GM19193 (cell line): ENCODE results near the gene CCDC196.

Experiments
- POLR2A ChIP-seq: IDR thresholded peaks from 4 replicates; pipeline ENCODE4 v1.6.1; 2011; ENCODE audit not compliant: insufficient read depth, insufficient read length; ENCODE audit errors: extremely low read depth

The CCDC196 gene

GRCh38 chr14:66485910-66486421 lies at the start of gene CCDC196:
TSS of gene CCDC196 (plus strand) at chr14:66486371. CDS start at chr14:66486503, 132 bp downstream.
- no peak for TF ChIP-seq POLR2A

- no peak for TF ChIP-seq POLR2A
Measured at GRCh38 chr14:66440801-66441200, 45.4 kb upstream of the CCDC196 start.

- TF ChIP-seq POLR2A: no peak
Measured at GRCh38 chr14:66442953-66443571, 43.1 kb upstream of the CCDC196 start.

GRCh38 chr14:66443785-66444184 lies 42.4 kb upstream of the CCDC196 start:
- no peak for TF ChIP-seq POLR2A

GRCh38 chr14:66444271-66444927 lies 41.8 kb upstream of the CCDC196 start:
- no peak for TF ChIP-seq POLR2A

- no peak for TF ChIP-seq POLR2A
Measured at GRCh38 chr14:66445936-66446335, 40.2 kb upstream of the CCDC196 start.

GRCh38 chr14:66453469-66453868 lies 32.7 kb upstream of the CCDC196 start:
- no peak for TF ChIP-seq POLR2A

GRCh38 chr14:66459603-66460002 lies 26.6 kb upstream of the CCDC196 start:
- no peak for TF ChIP-seq POLR2A

- no peak for TF ChIP-seq POLR2A
Measured at GRCh38 chr14:66464261-66464660, 21.9 kb upstream of the CCDC196 start.

GRCh38 chr14:66468778-66469367 lies 17.3 kb upstream of the CCDC196 start:
- TF ChIP-seq POLR2A: no peak

GRCh38 chr14:66471584-66471983 lies 14.6 kb upstream of the CCDC196 start:
- TF ChIP-seq POLR2A: no peak

GRCh38 chr14:66472251-66472650 lies 13.9 kb upstream of the CCDC196 start:
- TF ChIP-seq POLR2A: no peak

GRCh38 chr14:66473223-66473622 lies 12.9 kb upstream of the CCDC196 start:
- no peak for TF ChIP-seq POLR2A

GRCh38 chr14:66476964-66477363 lies 9.2 kb upstream of the CCDC196 start:
- no peak for TF ChIP-seq POLR2A

- no peak for TF ChIP-seq POLR2A
Measured at GRCh38 chr14:66477567-66477966, 8.6 kb upstream of the CCDC196 start.

- TF ChIP-seq POLR2A: no peak
Measured at GRCh38 chr14:66482873-66483272, 3.3 kb upstream of the CCDC196 start.
